Fibroblast of pulmonary artery (primary cell): ENCODE data around the gene ANKRD16.

ENCODE experiments used
- DNase-seq: peaks from one replicate; pipeline ENCODE4 v3.0.0-alpha.2; 2010; ENCODE audit warnings: low read depth
- H3K4me3 ChIP-seq: replicated peaks from 2 replicates; pipeline ENCODE4 v1.5.1; 2011; ENCODE audit warnings: low read depth, mild to moderate bottlenecking, control low read depth, low read length, moderate library complexity
- TF ChIP-seq, protein P1 (sequence below): IDR thresholded peaks from 2 replicates; pipeline ENCODE4 v1.5.1; 2011; ENCODE audit warnings: mild to moderate bottlenecking, control low read depth, low read length, inconsistent platforms; ENCODE audit errors: missing control alignments

ANKRD16 gene

DNA sequence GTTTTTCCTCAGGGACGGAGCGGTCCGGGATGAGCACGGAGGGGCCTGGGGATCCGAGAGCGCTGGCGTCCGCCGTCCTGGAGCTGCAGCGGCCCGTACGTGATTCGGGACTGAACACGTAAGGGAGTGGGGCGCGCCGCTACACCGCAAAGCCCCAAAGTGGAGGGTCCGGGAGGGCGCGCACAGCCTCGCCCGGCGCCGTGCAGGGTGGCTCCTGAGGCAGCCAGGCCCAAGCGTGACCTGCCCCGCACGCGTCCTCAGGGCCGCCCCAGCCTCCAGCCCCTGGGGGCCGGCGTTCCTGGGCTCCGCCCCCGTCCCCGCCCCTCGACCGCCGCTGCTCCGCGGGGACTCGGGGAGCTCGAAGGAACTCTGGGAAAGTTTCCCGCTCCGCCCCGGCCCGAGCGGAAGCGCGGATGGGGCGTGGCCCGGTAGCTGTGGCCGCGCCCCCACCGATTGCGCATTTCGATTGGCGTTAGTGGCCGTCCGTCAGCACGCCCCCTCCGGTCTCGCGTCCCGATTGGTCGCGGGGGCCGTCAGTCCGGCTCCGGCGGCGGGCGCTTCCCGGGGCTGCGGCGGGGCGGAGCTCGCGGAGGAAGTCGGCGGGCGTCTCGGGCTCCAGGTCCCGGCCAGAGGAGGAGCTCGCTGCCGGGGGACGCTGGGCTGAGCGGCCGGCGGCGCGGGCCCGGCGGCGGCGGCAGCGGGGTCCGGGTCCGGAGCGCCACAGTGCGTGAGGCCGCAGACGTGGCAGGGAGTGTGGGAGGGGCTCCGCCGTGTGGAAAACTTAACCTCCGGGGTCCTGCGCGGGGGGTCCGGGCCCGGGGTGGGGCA is at the start of gene ANKRD16, which contains the start of gene FBH1:
Gene ANKRD16, minus strand, starts transcription at position 270 of the 828 bp plus-strand sequence. CDS start 539 bp downstream, outside the sequence.
Gene FBH1, plus strand, starts transcription at position 620 of the 828 bp plus-strand sequence. Its CDS starts 103 bp downstream, at position 723.
- H3K4me3 ChIP-seq, result peak within 1 kb of the TSS; percentile 70
- TF ChIP-seq, protein P1, sequence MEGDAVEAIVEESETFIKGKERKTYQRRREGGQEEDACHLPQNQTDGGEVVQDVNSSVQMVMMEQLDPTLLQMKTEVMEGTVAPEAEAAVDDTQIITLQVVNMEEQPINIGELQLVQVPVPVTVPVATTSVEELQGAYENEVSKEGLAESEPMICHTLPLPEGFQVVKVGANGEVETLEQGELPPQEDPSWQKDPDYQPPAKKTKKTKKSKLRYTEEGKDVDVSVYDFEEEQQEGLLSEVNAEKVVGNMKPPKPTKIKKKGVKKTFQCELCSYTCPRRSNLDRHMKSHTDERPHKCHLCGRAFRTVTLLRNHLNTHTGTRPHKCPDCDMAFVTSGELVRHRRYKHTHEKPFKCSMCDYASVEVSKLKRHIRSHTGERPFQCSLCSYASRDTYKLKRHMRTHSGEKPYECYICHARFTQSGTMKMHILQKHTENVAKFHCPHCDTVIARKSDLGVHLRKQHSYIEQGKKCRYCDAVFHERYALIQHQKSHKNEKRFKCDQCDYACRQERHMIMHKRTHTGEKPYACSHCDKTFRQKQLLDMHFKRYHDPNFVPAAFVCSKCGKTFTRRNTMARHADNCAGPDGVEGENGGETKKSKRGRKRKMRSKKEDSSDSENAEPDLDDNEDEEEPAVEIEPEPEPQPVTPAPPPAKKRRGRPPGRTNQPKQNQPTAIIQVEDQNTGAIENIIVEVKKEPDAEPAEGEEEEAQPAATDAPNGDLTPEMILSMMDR, result no peak
- peak; percentile 99 for DNase-seq

DNA sequence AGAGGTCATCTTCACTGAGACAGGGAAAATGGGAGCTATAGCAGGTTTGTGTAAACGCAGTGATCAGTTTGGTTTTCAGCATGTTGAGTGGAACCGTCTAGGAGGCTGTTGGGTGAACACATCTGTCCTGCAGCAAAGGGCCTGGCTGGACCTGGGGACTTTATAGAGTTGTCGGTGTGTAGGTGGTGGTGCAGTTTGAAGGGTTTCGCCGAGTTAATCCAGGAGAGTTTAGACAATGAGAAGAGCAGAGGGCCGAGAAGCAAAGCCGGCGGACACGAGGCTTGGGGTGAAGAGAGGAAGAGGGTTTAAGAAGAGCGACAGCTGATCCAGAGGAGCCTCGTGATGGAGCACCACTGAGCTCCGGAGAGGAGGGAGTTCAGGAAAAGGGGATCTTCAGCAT is 48.6 kb upstream of the ANKRD16 start:
- DNase-seq, result no peak
- TF ChIP-seq, protein P1, result no peak
- H3K4me3 ChIP-seq, result no peak overlapping the region

DNA sequence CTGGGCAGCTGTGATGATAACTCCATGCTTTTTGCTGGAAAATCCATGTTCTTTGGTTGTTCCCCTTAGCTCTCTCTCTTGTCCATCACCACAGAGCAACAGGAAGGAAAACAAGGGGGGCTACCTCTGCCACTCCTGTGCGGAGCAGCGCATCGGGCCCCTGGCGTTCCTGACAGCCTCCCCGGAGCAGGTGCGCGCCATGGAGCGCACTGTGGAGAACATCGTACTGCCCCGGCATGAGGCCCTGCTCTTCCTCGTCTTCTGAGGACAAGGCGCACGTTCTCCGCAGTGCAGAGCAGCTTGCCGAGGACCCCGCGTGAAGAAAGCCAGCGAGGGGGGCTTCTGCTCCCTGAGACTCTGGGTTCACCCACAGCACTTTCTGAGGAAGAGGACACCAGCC is 47.3 kb upstream of the ANKRD16 start:
- H3K4me3 ChIP-seq, result no peak overlapping the region
- TF ChIP-seq, protein P1, result no peak
- no peak for DNase-seq

DNA sequence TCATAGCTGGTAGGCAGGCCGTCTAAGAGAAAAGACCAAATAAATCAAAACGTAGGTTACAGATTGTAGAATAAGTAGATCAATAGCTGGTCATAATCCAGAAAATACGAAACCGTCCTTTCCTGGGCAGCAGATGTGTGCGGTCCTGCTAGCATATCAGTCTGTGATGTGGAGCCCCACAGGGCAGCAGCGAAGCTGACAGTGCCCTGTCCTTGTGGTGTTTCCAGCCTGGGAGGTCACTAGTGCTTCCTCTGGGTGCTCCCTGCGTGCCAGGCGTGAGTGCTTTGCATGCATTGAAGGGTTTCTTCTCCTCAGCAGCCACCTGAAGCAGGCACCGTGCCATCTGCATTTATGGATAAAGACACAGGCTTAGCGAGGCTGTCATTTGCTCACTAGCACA is 45.9 kb upstream of the ANKRD16 start:
- no peak overlapping the region for H3K4me3 ChIP-seq
- TF ChIP-seq, protein P1, result no peak
- DNase-seq, result no peak

DNA sequence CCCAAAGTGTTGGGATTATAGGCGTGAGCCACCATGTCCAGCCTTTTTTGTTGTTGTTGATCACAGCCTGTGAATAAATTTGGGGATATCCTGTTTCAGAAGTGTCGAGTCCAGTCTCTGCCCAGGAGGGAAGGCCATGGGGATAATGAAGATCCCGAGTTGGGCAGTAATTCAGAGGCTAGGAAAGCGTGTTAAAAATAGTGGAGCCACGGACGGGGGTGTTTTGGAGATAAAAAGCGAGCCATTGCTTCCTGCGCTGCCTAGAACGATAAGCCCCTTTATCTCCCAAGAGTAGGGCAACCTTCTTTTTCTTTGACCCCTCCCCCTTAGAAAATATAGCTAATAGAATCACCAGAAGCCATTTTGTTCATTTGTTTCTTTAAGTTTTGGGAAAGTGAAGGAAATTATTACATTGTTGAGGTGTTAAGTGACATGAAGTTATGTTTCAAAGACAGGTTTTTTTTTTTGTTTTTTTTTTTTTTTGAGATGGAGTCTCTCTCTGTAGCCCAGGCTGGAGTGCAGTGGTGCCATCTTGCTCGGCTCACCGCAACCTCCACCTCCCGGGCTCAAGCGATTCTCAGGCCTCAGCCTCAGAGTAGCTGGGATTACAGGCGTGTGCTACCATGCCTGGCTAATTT is 44.3 kb upstream of the ANKRD16 start:
- no peak for DNase-seq
- TF ChIP-seq, protein P1, result no peak
- no peak overlapping the region for H3K4me3 ChIP-seq

DNA sequence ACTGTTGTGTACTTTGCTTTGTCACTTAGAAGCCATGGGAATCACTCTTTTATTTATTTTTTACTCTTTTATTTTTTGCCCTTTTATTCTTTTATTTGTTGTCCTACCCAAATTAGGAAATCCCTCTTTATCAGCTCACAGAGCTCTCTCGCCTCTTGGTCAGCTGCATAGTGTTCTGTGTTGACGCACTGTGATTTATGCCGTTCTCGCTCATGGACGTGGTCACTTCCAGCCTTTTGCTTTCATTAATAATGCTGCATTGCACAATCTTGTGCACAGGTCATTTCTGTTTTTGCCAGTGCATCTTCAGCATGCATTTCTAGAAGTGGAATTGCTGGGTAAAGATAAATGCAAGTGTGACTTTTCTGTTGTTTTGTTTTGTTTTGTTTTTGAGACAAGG is 42.7 kb upstream of the ANKRD16 start:
- DNase-seq, result peak; percentile 18
- TF ChIP-seq, protein P1, result no peak
- H3K4me3 ChIP-seq, result no peak overlapping the region
